Endothelial cell of umbilical vein (primary cell): ENCODE results near the gene SLC38A1.

Source experiments
- CTCF ChIP-seq, 2 donors: IDR thresholded peaks; 1 replicate in 1 of 2; 2 replicates in 1 of 2; pipeline ENCODE4 v1.5.1; 2011; ENCODE audit warnings: low read length in 2 of 2, mild to moderate bottlenecking in 2 of 2, moderate library complexity in 2 of 2, control low read depth in 1 of 2, inconsistent platforms in 1 of 2, low read depth in 1 of 2; ENCODE audit not compliant: insufficient read depth in 1 of 2; ENCODE audit errors: extremely low read depth in 1 of 2
- EZH2 ChIP-seq: IDR thresholded peaks from 2 replicates; pipeline ENCODE4 v1.6.1; 2012; ENCODE audit warnings: borderline replicate concordance, low read depth, mild to moderate bottlenecking, moderate library complexity, low read length, inconsistent platforms; ENCODE audit not compliant: severe bottlenecking
- MAX ChIP-seq: IDR thresholded peaks from 2 replicates; pipeline ENCODE4 v1.6.1; 2011; ENCODE audit not compliant: insufficient read depth, insufficient read length
- POLR2AphosphoS5 ChIP-seq: IDR thresholded peaks from 2 replicates; pipeline ENCODE4 v1.6.1; 2012; ENCODE audit warnings: low read depth, mild to moderate bottlenecking, control low read depth, low read length, moderate library complexity; ENCODE audit not compliant: insufficient read depth

- TF ChIP-seq EZH2 = no peak
- no peak for TF ChIP-seq CTCF (IDR thresholded peaks at IDR 0.05; ENCODE audit: extremely low read depth in 1 of 2, insufficient read depth in 1 of 2, low read depth in 1 of 2, low read length in 2 of 2)
- TF ChIP-seq POLR2AphosphoS5 = no peak
- no peak for TF ChIP-seq MAX
These were observed 123.0 kb downstream of the SLC38A1 start for GRCh38 chr12:46145881-46146280.
